Fibroblast of mammary gland (primary cell): ENCODE results near the gene ANAPC1.
"Not testable (repeated sequence)": the region's sequence is repeated elsewhere in the genome, so short reads cannot be mapped to it uniquely, and the experiment has no call there.

Source experiments
- DNase-seq: peaks from one replicate; pipeline ENCODE4 v3.0.0-alpha.2; 2010; ENCODE audit warnings: low read depth
- H3K4me3 ChIP-seq: 2 replicates; pipeline ENCODE4 v1.5.1; 2011; ENCODE audit warnings: low read depth, mild to moderate bottlenecking, low read length, moderate library complexity; ENCODE audit not compliant: control insufficient read depth
- CTCF ChIP-seq: conservative IDR thresholded peaks from 2 replicates; pipeline ENCODE4 v1.5.1; 2011; ENCODE audit warnings: low read depth, low read length, inconsistent platforms; ENCODE audit not compliant: control insufficient read depth, insufficient read depth

The ANAPC1 gene

DNA sequence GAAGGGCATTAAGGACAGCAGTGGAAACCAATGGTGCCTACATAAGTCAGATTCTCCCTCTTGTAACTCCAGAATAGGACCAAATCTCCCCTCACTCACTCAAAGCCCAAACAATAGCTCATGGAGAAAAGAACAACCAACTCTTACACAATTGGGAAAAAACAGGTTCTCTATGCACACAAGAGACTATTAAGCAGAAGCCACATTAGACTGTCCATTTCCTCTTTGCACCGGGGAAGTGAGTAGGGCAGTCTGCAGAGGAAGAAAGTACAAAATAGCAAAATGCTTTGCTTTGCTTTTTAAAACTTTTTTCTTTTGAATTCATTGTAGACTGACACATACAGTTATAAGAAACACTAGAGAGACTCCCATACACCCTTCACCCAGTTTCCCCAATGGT is 133.4 kb downstream of the ANAPC1 start:
- not testable (repeated sequence) for H3K4me3 ChIP-seq, DNase-seq

GRCh38 chr2:111748429-111748828 is 135.6 kb downstream of the ANAPC1 start:
- DNase-seq, H3K4me3 ChIP-seq: not testable (repeated sequence)

DNA sequence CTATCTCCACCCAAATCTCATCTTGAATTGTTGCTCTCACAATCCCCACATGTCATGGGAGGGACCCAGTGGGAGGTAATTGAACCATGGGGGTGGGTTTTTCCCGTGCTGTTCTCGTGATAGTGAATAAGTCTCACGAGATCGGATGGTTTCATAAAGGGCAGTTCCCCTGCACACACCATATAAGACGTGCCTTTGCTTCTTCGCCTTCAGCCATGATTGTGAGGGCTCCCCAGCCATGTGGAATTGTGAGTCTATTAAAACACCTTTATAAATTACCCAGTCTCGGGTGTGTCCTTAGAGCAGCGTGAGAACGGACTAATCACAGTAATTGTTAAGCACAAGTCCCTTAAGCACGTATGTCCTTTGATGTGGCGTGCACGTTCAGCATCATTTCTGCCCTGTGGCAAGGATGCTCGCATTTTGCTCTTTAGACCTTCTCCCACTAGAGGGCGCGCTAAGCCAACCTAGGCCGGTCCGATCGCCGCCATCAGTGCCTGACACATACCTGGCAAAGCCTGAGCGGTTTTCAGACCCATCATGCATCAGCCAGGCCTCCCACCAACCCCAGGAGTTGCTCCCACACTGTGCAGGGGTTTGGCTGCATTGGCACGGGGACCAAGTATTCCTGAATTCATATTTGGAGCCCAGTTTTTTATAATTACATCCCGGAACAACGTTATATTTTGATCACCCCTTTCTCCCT is 136.4 kb downstream of the ANAPC1 start:
- peak; percentile 2 for DNase-seq
- not testable (repeated sequence) for H3K4me3 ChIP-seq
- peak; percentile 29 for TF ChIP-seq CTCF

DNA sequence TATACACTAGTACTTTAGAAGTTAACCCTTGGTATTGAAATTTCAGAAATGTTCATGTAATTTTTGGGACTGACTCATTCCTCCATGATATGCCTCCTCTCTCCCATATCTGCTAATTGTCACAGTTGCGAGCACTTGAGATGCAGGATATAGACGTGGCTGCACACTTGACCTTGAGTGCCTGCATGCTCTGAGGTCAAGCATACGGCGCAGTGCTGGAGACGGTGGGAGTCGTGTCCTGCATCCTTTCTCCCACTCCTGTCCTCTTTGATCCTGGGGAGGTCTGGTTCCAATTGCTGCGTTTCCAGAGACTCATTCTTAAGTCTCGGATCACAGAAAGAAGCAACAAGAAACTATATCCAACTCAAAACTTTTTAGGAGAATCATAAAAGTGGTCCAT is 139.2 kb downstream of the ANAPC1 start:
- not testable (repeated sequence) for H3K4me3 ChIP-seq, DNase-seq

DNA sequence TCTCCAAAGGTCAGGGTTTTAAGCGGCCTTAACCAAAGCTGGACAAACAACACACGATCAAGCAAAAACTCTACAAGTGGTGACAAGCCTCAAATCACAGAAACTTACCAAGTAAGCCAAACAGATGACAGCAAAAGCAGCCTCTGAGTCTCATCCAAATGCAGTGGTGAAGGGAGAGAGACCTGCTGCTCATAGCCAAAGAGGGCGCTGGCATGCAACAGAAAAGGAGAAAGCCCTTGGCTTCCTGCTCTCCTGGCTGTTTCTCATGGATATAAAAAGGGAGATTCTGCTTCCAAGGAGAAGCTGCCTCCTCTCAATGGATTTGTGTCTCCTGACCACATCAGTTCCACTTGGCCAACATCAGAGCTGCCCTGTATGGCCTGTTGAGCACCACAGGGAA is 142.5 kb downstream of the ANAPC1 start:
- not testable (repeated sequence) for H3K4me3 ChIP-seq, DNase-seq

DNA sequence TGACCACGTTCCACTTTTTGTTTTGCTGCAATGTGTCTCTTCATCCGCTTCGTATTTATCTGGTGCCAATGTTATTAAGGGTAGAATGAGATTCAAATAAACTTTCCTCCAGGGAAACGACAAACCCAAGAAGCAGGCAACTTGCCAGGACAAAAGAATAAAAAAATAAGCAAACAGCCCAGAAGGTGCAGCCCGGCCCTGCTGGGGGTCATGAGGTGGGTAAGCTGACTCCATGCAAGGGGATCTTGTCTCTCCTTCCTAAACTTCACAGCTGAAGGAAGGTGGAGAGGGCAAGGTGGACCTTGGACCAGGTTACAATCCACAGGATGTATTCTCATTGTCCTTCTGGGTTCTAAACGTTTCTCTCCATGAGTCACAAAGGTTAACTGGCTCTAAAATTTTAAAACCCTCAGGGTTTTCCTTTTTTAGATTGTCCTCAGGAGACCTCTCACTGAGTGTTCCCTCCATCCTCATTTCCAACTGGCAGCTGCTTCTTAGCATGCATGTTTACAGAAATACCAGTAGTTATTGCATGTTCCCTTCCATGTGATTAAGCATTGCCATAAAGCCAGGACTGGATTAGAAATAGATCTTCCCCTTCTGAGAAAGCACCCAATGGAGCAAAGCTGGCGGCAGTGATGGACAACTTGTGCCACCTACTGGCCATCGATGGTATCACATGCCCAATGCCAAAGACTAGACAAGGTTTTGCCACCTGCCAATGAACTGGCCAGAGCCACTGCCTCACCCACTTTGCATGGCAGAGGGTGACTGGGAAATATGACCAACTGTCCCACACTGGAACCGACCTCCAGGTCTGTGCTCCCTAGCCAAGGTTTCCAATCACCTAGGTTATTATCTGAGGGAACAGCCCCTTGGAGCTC is 147.9 kb downstream of the ANAPC1 start:
- H3K4me3 ChIP-seq = not testable (repeated sequence)
- TF ChIP-seq CTCF = peak; percentile 30
- peak; percentile 59 for DNase-seq

DNA sequence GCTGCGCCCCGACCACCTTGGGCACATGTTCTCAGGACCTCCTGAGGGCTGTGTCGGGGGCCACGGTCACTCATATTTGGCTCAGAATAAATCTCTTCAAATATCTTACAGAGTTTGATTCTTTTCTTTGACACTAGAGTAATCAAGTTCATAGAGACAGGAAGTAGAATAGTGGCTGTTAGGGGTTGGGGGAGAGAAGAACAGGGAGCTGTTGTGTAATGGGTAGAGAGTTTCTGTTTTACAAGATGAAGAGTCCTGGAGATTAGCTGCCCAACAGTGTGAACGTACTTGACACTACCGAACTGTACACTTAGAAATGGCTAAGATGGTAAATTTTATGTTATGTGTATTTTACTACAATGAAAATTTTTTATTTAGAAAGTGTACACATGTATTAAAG is 148.6 kb downstream of the ANAPC1 start:
- H3K4me3 ChIP-seq, DNase-seq: not testable (repeated sequence)

DNA sequence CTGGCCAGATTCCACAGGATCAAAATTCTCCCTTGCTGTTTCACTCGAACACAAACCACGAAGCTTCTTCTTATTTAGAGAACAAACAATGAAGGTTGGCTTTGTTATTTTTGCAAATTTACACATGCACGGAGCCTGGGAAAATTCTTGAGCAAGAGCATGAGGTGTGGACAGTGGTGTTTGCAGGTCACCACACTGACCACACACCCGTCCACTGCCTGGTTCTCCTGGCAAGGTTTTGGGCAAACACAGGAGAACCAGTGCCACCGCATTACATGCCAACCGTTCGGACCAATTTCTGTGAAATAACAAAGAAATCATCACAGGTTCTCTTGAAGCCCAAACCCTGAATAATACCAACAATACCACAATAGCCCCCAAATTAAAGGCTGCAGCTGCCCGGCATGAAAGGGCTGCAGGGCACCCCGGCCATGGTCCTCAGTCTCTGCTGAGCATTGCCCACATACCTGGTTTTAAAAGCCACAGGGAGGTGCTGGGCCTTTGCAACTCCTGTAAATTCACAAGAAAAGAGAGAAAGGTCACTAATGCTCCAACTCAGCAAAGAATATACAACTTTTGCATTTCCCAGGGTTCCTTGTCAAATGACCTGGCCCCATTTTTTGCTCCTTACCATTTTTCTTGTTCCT is 154.1 kb downstream of the ANAPC1 start:
- not testable (repeated sequence) for H3K4me3 ChIP-seq, DNase-seq

GRCh38 chr2:111727611-111728110 is 156.3 kb downstream of the ANAPC1 start:
- not testable (repeated sequence) for H3K4me3 ChIP-seq, DNase-seq

GRCh38 chr2:111725742-111726141 is 158.3 kb downstream of the ANAPC1 start:
- DNase-seq = peak; percentile 34
- not testable (repeated sequence) for H3K4me3 ChIP-seq

DNA sequence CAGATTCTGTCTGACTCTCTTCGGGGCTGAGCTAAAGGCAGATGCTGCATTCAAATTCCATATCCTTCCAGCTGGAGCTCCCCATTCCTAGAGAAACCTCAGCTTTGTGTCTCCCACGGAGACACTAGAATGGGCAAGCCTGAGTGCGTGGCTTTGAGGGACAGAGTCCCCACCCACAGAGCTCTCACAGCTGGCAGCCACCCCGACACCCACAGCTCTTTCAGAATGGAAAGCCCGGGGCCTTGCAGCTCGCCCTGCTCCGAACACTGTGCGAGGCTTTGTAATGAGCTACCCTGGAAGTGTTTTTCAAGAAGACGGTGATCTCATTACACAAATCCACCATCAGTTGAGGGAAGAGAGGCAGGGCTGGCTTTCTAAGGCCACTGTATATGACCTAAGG is 164.4 kb downstream of the ANAPC1 start:
- H3K4me3 ChIP-seq, DNase-seq: not testable (repeated sequence)
